Colonic mucosa (tissue), 4 donors: Measurements from ENCODE around the gene KLK15. TPM values are rescaled to one million over a fixed set of nuclear protein-coding genes. Genes with fewer than 3 reads are reported as not detected.

Source experiments
- DNase-seq: peaks from one replicate; pipeline ENCODE4 v3.0.0-alpha.2; 2020
- H3K27ac ChIP-seq: fragments of 200-600 bp; one replicate; pipeline ENCODE4 v1.8.0; 2021
- H3K27me3 ChIP-seq: fragments of 200-600 bp; one replicate; pipeline ENCODE4 v1.8.0; 2021
- H3K36me3 ChIP-seq: fragments of 200-600 bp; one replicate; pipeline ENCODE4 v1.8.0; 2021
- H3K4me1 ChIP-seq: fragments of 200-600 bp; one replicate; pipeline ENCODE4 v1.8.0; 2021; ENCODE audit warnings: mild to moderate bottlenecking
- H3K4me3 ChIP-seq: fragments of 200-600 bp; one replicate; pipeline ENCODE4 v1.8.0; 2021
- H3K9ac ChIP-seq, 2 donors: one replicate each; pipeline ENCODE4 v1.7.0; 2013; ENCODE audit warnings: control low read depth in 2 of 2, low read depth in 2 of 2, low read length in 2 of 2
- H3K9me3 ChIP-seq: fragments of 200-600 bp; one replicate; pipeline ENCODE4 v1.8.0; 2021
- CTCF ChIP-seq: fragments of 200-600 bp; IDR thresholded peaks from one replicate; pipeline ENCODE4 v1.8.0; 2022; ENCODE audit warnings: antibody characterized with exemption, mild to moderate bottlenecking
- intact Hi-C: fragments of 100-400 bp; cut with DNase I; formaldehyde crosslinking; loops from one replicate; pipeline ENCODE4 v1.14.1; 2022
- total RNA-seq, 2 donors: library from RNA; stranded (reverse); fragmentation: NEBNext Ultra II Directional in 1 of 2; extraction: Animal tissue kit (Norgen Biotek cat#: 25700) in 1 of 2; gene quantifications; one replicate each; pipeline ENCODE4 v1.2.1, GENCODE V29; 2021
- donor health status: healthy.
- donor health status: DM: no; HTN: no; CAD: no.
- donor health status: DM: no; HTN: no; CAD: no.

KLK15 gene
- total RNA-seq, 2 donors from 2014 or later: 2.9 to 3.6 TPM

- H3K27me3 ChIP-seq: no peaks in the 10 kb centered on the region
- H3K9ac ChIP-seq: no peak overlapping the region
- H3K4me3 ChIP-seq: no peak overlapping the region
- H3K4me1 ChIP-seq: no peaks in the 10 kb centered on the region
- TF ChIP-seq CTCF: no peak
- no peak overlapping the region for H3K27ac ChIP-seq
- DNase-seq: no peak
- no peaks in the 10 kb centered on the region for H3K36me3 ChIP-seq
- no peaks in the 10 kb centered on the region for H3K9me3 ChIP-seq
- intact Hi-C loops: no loop called here
Measured at GRCh38 chr19:50843701-50844221, 10.4 kb upstream of the KLK15 start.

DNA sequence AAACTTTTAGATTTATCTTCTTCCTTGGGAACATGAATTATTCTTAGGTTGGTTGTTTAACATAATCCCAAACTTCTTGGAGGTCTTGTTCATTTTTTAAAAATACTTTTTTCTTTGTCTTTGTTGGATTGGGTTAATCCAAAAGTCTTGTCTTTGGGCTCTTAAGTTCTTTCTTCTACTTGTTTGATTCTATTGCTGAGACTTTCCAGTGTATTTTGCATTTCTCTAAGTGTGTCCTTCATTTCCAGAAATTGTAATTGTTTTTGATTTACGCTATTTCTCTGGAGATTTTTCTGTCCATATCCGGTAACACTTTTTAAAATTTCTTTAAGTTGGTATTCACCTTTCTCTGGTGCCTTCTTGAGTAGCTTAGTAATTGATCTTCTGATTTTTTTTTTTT lies 9.8 kb upstream of the KLK15 start:
- H3K9me3 ChIP-seq: no peaks in the 10 kb centered on the region
- no peaks in the 10 kb centered on the region for H3K4me1 ChIP-seq
- no peak for TF ChIP-seq CTCF
- H3K27ac ChIP-seq: no peak overlapping the region
- no peak for DNase-seq
- H3K27me3 ChIP-seq: no peaks in the 10 kb centered on the region
- H3K36me3 ChIP-seq: no peaks in the 10 kb centered on the region
- no peak overlapping the region for H3K4me3 ChIP-seq
- no peak overlapping the region for H3K9ac ChIP-seq
- intact Hi-C loops: no loop called here

- no peaks in the 10 kb centered on the region for H3K4me1 ChIP-seq
- no peak overlapping the region for H3K9ac ChIP-seq
- no peak for TF ChIP-seq CTCF
- intact Hi-C loops: no loop called here
- H3K9me3 ChIP-seq: no peaks in the 10 kb centered on the region
- no peaks in the 10 kb centered on the region for H3K36me3 ChIP-seq
- no peak for DNase-seq
- H3K27me3 ChIP-seq: no peaks in the 10 kb centered on the region
- H3K27ac ChIP-seq: no peak overlapping the region
- no peak overlapping the region for H3K4me3 ChIP-seq
Measured at GRCh38 chr19:50842130-50842529, 8.8 kb upstream of the KLK15 start.

GRCh38 chr19:50839712-50840655 lies 6.6 kb upstream of the KLK15 start:
- intact Hi-C loops: no loop called here
- H3K4me1 ChIP-seq: no peaks in the 10 kb centered on the region

DNA sequence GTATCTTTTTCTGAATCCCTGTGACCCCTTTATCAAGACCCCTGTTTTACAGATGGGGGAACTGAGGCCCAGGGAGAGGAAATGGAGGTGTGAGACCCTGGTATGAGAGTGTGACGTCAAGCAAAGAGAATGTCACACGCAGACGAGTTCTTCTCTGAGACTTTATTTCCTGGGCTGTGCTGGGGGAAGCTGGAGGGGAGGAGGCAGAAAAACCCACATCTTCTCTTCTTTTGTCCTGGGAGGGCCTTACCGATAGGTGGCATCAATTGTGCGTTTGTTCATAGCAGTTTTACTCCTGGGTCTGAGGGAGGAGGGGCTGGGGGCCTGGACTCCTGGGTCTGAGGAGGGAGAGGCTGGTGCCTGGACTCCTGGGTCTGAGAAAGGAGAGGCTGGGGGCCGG lies 4.9 kb upstream of the KLK15 start:
- no peak for DNase-seq
- intact Hi-C loops: no loop called here
- no peaks in the 10 kb centered on the region for H3K27me3 ChIP-seq
- no peak overlapping the region for H3K4me3 ChIP-seq
- no peaks in the 10 kb centered on the region for H3K36me3 ChIP-seq
- TF ChIP-seq CTCF: no peak
- H3K4me1 ChIP-seq: no peaks in the 10 kb centered on the region
- no peaks in the 10 kb centered on the region for H3K9me3 ChIP-seq
- no peak overlapping the region for H3K9ac ChIP-seq
- no peak overlapping the region for H3K27ac ChIP-seq

More at GRCh38 chr19:50839712-50840655, 6.6 kb upstream of the KLK15 start:
- no peak overlapping the region for H3K4me3 ChIP-seq
- no peaks in the 10 kb centered on the region for H3K27me3 ChIP-seq
- no peaks in the 10 kb centered on the region for H3K36me3 ChIP-seq
- TF ChIP-seq CTCF: no peak
- no peaks in the 10 kb centered on the region for H3K9me3 ChIP-seq
- no peak overlapping the region for H3K9ac ChIP-seq
- no peak for DNase-seq
- no peak overlapping the region for H3K27ac ChIP-seq
